Measurements from ENCODE around the gene MACROD2. TPM values are rescaled to one million over a fixed set of nuclear protein-coding genes. Genes with fewer than 3 reads are reported as not detected.

MACROD2 gene
- total and polyA plus RNA-seq, 4 donors = 13.0 to 67.1 (median 20.7) TPM

GRCh38 chr20:15886250-15886649, 1890.9 kb downstream of the MACROD2 start:
- 81 to 94% methylated on average over 2 of the region's 2 CpGs for WGBS, 2 donors
- no peak overlapping the region for H3K4me3 ChIP-seq

GRCh38 chr20:15887387-15887786, 1892.1 kb downstream of the MACROD2 start:
- H3K9me3 ChIP-seq (ENCODE audit: control insufficient read depth in 4 of 4, insufficient read depth in 3 of 4, low read length in 3 of 4) = peaks cover 0 to 5% (median under 1%) of the 10 kb centered on the region in 4 donors
- peaks cover 0 to 12% (median 0%) of the 10 kb centered on the region in 3 donors for H3K27me3 ChIP-seq (ENCODE audit: control insufficient read depth in 3 of 3, insufficient read depth in 3 of 3, low read length in 2 of 3)
- H3K27ac ChIP-seq (ENCODE audit: low read depth in 1 of 2, low read length in 1 of 2) = no peak overlapping the region
- H3K4me3 ChIP-seq = no peak overlapping the region
- H3K9ac ChIP-seq (ENCODE audit: insufficient read depth in 1 of 2, low read length in 2 of 2) = no peak overlapping the region
- 96 to 97% methylated on average over 2 of the region's 2 CpGs for WGBS, 2 donors
- H3K36me3 ChIP-seq (ENCODE audit: control insufficient read depth in 4 of 4, insufficient read depth in 4 of 4, low read length in 4 of 4) = no peaks in the 10 kb centered on the region
- no peaks in the 10 kb centered on the region for H3K4me1 ChIP-seq (ENCODE audit: control insufficient read depth in 5 of 5, insufficient read depth in 5 of 5, low read length in 5 of 5)
- no peak for DNase-seq
- TF ChIP-seq CTCF (IDR thresholded peaks at IDR 0.05; ENCODE audit: control extremely low read depth, extremely low read depth) = no peak
- ATAC-seq (ENCODE audit: insufficient read depth, low FRiP score) = no peak

More at GRCh38 chr20:15886250-15886649, 1890.9 kb downstream of the MACROD2 start:
- peaks cover 0 to 12% (median 0%) of the 10 kb centered on the region in 3 donors for H3K27me3 ChIP-seq (ENCODE audit: control insufficient read depth in 3 of 3, insufficient read depth in 3 of 3, low read length in 2 of 3)
- TF ChIP-seq CTCF (IDR thresholded peaks at IDR 0.05; ENCODE audit: control extremely low read depth, extremely low read depth) = no peak
- H3K9ac ChIP-seq (ENCODE audit: insufficient read depth in 1 of 2, low read length in 2 of 2) = no peak overlapping the region
- ATAC-seq (ENCODE audit: insufficient read depth, low FRiP score) (no peak), DNase-seq (no peak)
- no peak overlapping the region for H3K27ac ChIP-seq (ENCODE audit: low read depth in 1 of 2, low read length in 1 of 2)
- H3K36me3 ChIP-seq (ENCODE audit: control insufficient read depth in 4 of 4, insufficient read depth in 4 of 4, low read length in 4 of 4) = no peaks in the 10 kb centered on the region
- H3K9me3 ChIP-seq (ENCODE audit: control insufficient read depth in 4 of 4, insufficient read depth in 3 of 4, low read length in 3 of 4) = peaks cover 0 to 5% (median 1%) of the 10 kb centered on the region in 4 donors
- H3K4me1 ChIP-seq (ENCODE audit: control insufficient read depth in 5 of 5, insufficient read depth in 5 of 5, low read length in 5 of 5) = no peaks in the 10 kb centered on the region

GRCh38 chr20:15889061-15889460, 1893.7 kb downstream of the MACROD2 start:
- WGBS, 2 donors = 76 to 82% methylated on average over 3 of the region's 3 CpGs
- DNase-seq (no peak), ATAC-seq (ENCODE audit: insufficient read depth, low FRiP score) (no peak)
- TF ChIP-seq CTCF (IDR thresholded peaks at IDR 0.05; ENCODE audit: control extremely low read depth, extremely low read depth) = no peak
- Histone ChIP-seq H3K4me3 (no peak overlapping the region), H3K27ac (ENCODE audit: low read depth in 1 of 2, low read length in 1 of 2) (no peak overlapping the region), H3K27me3 (ENCODE audit: control insufficient read depth in 3 of 3, insufficient read depth in 3 of 3, low read length in 2 of 3) (peaks cover 0 to 12% (median 0%) of the 10 kb centered on the region in 3 donors), H3K4me1 (ENCODE audit: control insufficient read depth in 5 of 5, insufficient read depth in 5 of 5, low read length in 5 of 5) (no peaks in the 10 kb centered on the region), H3K9me3 (ENCODE audit: control insufficient read depth in 4 of 4, insufficient read depth in 3 of 4, low read length in 3 of 4) (peaks cover 0 to 5% (median under 1%) of the 10 kb centered on the region in 4 donors), H3K9ac (ENCODE audit: insufficient read depth in 1 of 2, low read length in 2 of 2) (no peak overlapping the region), H3K36me3 (ENCODE audit: control insufficient read depth in 4 of 4, insufficient read depth in 4 of 4, low read length in 4 of 4) (no peaks in the 10 kb centered on the region)

Data from lung (tissue), 12 donors.